Measurements from ENCODE around the gene SLC27A6. TPM values are rescaled to one million over a fixed set of nuclear protein-coding genes. Genes with fewer than 3 reads are reported as not detected.
"Not testable (repeated sequence)": the region's sequence is repeated elsewhere in the genome, so short reads cannot be mapped to it uniquely, and the experiment has no call there.

The SLC27A6 gene
- total RNA-seq, 1 experiment from 2014 or later, result 0.16 TPM

GRCh38 chr5:128949847-128950546 is 15.3 kb upstream of the SLC27A6 start:
- no peak for DNase-seq (ENCODE audit: unreplicated experiment)
- Mint-ChIP-seq H3K4me1 (ENCODE audit: insufficient read depth, unreplicated experiment) (no peaks in the 10 kb centered on the region), H3K4me3 (ENCODE audit: unreplicated experiment) (no peak overlapping the region), H3K27ac (ENCODE audit: low read depth, unreplicated experiment) (no peak overlapping the region), H3K36me3 (ENCODE audit: insufficient read depth, unreplicated experiment) (no peaks in the 10 kb centered on the region), H3K27me3 (ENCODE audit: insufficient read depth, unreplicated experiment) (no peaks in the 10 kb centered on the region), H3K9me3 (ENCODE audit: unreplicated experiment) (peaks cover 7% of the 10 kb centered on the region)
- intact Hi-C loops (cut with micrococcal nuclease), result no loop called here
- ChIA-PET CTCF (interaction anchor here (1.5 kb wide), 1 partner anchor 20 kb away, joined by 3 read pairs; no protein-coding TSS in a partner anchor), POLR2A (no interaction called here)
- TF ChIP-seq CTCF (IDR thresholded peaks at IDR 0.05; ENCODE audit: unreplicated experiment), result no peak
- BruUV-seq (replicated peaks), result no TSS peak

GRCh38 chr5:128951301-128951700 is 14.0 kb upstream of the SLC27A6 start:
- intact Hi-C loops (cut with micrococcal nuclease); POLR2A ChIA-PET; H3K27ac Mint-ChIP-seq (ENCODE audit: low read depth, unreplicated experiment); H3K36me3 Mint-ChIP-seq (ENCODE audit: insufficient read depth, unreplicated experiment); DNase-seq (ENCODE audit: unreplicated experiment); H3K4me3 Mint-ChIP-seq (ENCODE audit: unreplicated experiment); BruUV-seq (replicated peaks); H3K9me3 Mint-ChIP-seq (ENCODE audit: unreplicated experiment); H3K27me3 Mint-ChIP-seq (ENCODE audit: insufficient read depth, unreplicated experiment); H3K4me1 Mint-ChIP-seq (ENCODE audit: insufficient read depth, unreplicated experiment): not testable (repeated sequence)
- CTCF ChIA-PET, result interaction anchor here (1.5 kb wide), 1 partner anchor 21 kb away, joined by 3 read pairs; no protein-coding TSS in a partner anchor

GRCh38 chr5:128956164-128956563 is 9.1 kb upstream of the SLC27A6 start:
- H3K4me3 Mint-ChIP-seq (ENCODE audit: unreplicated experiment), result no peak overlapping the region
- ChIA-PET CTCF (no interaction called here), POLR2A (no interaction called here)
- H3K27me3 Mint-ChIP-seq (ENCODE audit: insufficient read depth, unreplicated experiment), result no peaks in the 10 kb centered on the region
- intact Hi-C loops (cut with micrococcal nuclease), result no loop called here
- no peak for TF ChIP-seq CTCF (IDR thresholded peaks at IDR 0.05; ENCODE audit: unreplicated experiment)
- no peaks in the 10 kb centered on the region for H3K4me1 Mint-ChIP-seq (ENCODE audit: insufficient read depth, unreplicated experiment)
- no peak overlapping the region for H3K27ac Mint-ChIP-seq (ENCODE audit: low read depth, unreplicated experiment)
- no peaks in the 10 kb centered on the region for H3K36me3 Mint-ChIP-seq (ENCODE audit: insufficient read depth, unreplicated experiment)
- DNase-seq (ENCODE audit: unreplicated experiment), result no peak
- BruUV-seq (replicated peaks), result no TSS peak
- H3K9me3 Mint-ChIP-seq (ENCODE audit: unreplicated experiment), result peaks cover 17% of the 10 kb centered on the region

- no TSS peak for BruUV-seq (replicated peaks)
- no peak for DNase-seq (ENCODE audit: unreplicated experiment)
- no peaks in the 10 kb centered on the region for H3K36me3 Mint-ChIP-seq (ENCODE audit: insufficient read depth, unreplicated experiment)
- H3K27me3 Mint-ChIP-seq (ENCODE audit: insufficient read depth, unreplicated experiment), result peaks cover 16% of the 10 kb centered on the region
- intact Hi-C loops (cut with micrococcal nuclease), result no loop called here
- CTCF ChIA-PET, result interaction anchor here (0.8 kb wide), 1 partner anchor 36 kb away, joined by 3 read pairs; no protein-coding TSS in a partner anchor
- TF ChIP-seq CTCF (IDR thresholded peaks at IDR 0.05; ENCODE audit: unreplicated experiment), result no peak
- no peak overlapping the region for H3K4me3 Mint-ChIP-seq (ENCODE audit: unreplicated experiment)
- POLR2A ChIA-PET, result no interaction called here
- no peaks in the 10 kb centered on the region for H3K4me1 Mint-ChIP-seq (ENCODE audit: insufficient read depth, unreplicated experiment)
- H3K9me3 Mint-ChIP-seq (ENCODE audit: unreplicated experiment), result peaks cover 22% of the 10 kb centered on the region
- no peak overlapping the region for H3K27ac Mint-ChIP-seq (ENCODE audit: low read depth, unreplicated experiment)
Measured at GRCh38 chr5:128962211-128962610, 3.1 kb upstream of the SLC27A6 start.

Measured in MCF 10A (cell line).